Transverse colon (tissue), 4 donors: Measurements from ENCODE around the gene STT3B. TPM values are rescaled to one million over a fixed set of nuclear protein-coding genes. Genes with fewer than 3 reads are reported as not detected.
"Not testable (repeated sequence)": the region's sequence is repeated elsewhere in the genome, so short reads cannot be mapped to it uniquely, and the experiment has no call there.

Experiments used
- DNase-seq: peaks from one replicate; pipeline ENCODE4 v3.0.0-alpha.2; 2019
- H3K27ac ChIP-seq, 4 donors: fragments of 200-600 bp; sonication (generic); 2 replicates each; pipeline ENCODE4 v1.5.1; 2016 to 2018; ENCODE audit warnings: inconsistent platforms in 4 of 4
- H3K27me3 ChIP-seq: fragments of 200-600 bp; sonication (generic); 2 replicates; pipeline ENCODE4 v1.5.1; 2017; ENCODE audit warnings: inconsistent platforms
- H3K36me3 ChIP-seq, 4 donors: fragments of 200-600 bp; sonication (generic); 2 replicates each; pipeline ENCODE4 v1.5.1; 2017 to 2019; ENCODE audit warnings: inconsistent platforms in 4 of 4
- H3K4me1 ChIP-seq, 4 donors: fragments of 200-600 bp; sonication (generic); 2 replicates each; pipeline ENCODE4 v1.5.1; 2017 to 2020; ENCODE audit warnings: inconsistent platforms in 4 of 4
- H3K4me3 ChIP-seq, 4 donors: fragments of 200-600 bp; sonication (generic); 1 replicate in 1 of 4; 2 replicates in 3 of 4; pipeline versions ENCODE4 v1.5.1 to v1.6.1; 2017 to 2019; ENCODE audit warnings: inconsistent platforms in 4 of 4
- H3K9me3 ChIP-seq, 2 donors: fragments of 200-600 bp; sonication (generic); 2 replicates each; pipeline ENCODE4 v1.5.1; 2017 to 2019; ENCODE audit warnings: inconsistent platforms in 2 of 2
- EP300 ChIP-seq: sonication (generic); formaldehyde crosslinking; IDR thresholded peaks from one replicate; pipeline ENCODE4 v1.6.1; 2017; ENCODE audit warnings: antibody characterized with exemption, low read depth
- POLR2A ChIP-seq: fragments of 450-650 bp; IDR thresholded peaks from one replicate; pipeline ENCODE4 v1.6.1; 2016; ENCODE audit warnings: antibody characterized with exemption, mild to moderate bottlenecking, moderate library complexity
- POLR2AphosphoS5 ChIP-seq, 3 donors: sonication (generic); formaldehyde crosslinking; IDR thresholded peaks; one replicate each; pipeline ENCODE4 v1.6.1; 2016; ENCODE audit warnings: antibody characterized with exemption in 3 of 3
- WGBS, 2 donors: methylation state at CpG; one replicate each; pipeline ENCODE4 v1.1.5; 2018; ENCODE audit warnings: low coverage in 1 of 2; 5-methylcytosine and 5-hydroxymethylcytosine counted together
- in situ Hi-C, 4 donors: fragments of 200-750 bp; cut with MboI; loops; one replicate each; pipeline versions ENCODE4 v1.15.0 to v1.15.1; 2017; ENCODE audit warnings: low sequenced_read_pairs in 3 of 4, low pct_ligation_motif_present in 1 of 4, low pct_unique_long_range_greater_than_20kb in 1 of 4
- intact Hi-C: fragments of 100-400 bp; cut with DNase I; formaldehyde crosslinking; loops from one replicate; pipeline ENCODE4 v1.15.1; 2023; ENCODE audit warnings: low total_unique reads
- total RNA-seq, 4 donors: library from RNA; depleted of rRNA; stranded (reverse); fragments of >200 nt; gene quantifications; one replicate each; pipeline ENCODE4 v1.1.0, GENCODE V29; 2016
- TF ChIP-seq, protein P1 (sequence below), 5 experiments: fragments of 200-600 bp in 3 of 5; fragments of 450-650 bp in 2 of 5; sonication (generic) in 3 of 5; IDR thresholded peaks; 1 replicate in 2 of 5; 2 replicates in 3 of 5; pipeline ENCODE4 v1.5.1; 2016 to 2017; ENCODE audit warnings: antibody characterized with exemption in 5 of 5, inconsistent platforms in 3 of 5, mild to moderate bottlenecking in 2 of 5, moderate library complexity in 1 of 5

Gene STT3B
- total RNA-seq, 4 donors from 2014 or later = 32.8 to 128 (median 60.9) TPM

DNA sequence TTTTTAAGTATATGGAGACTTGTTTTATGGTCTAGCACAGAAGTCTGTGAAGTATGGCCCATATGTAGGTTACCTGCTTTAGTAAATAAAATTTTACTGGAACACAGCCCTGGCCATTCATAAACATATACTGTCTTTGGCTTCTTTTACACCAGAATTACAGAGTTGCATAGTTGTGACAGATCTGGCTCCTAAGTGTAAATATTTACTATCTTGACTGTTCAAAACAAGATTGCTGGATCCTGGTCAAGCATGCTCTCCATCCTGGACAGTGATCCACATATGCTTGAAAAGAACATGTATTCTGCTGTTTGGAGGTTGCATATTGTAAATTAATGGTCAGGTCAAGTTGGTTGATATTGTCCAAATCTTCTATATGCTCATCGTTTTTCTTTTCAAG lies 57.9 kb downstream of the STT3B start:
- Histone ChIP-seq H3K27ac (no peak overlapping the region), H3K4me3 (no peak overlapping the region), H3K9me3 (peaks cover 8 to 16% of the 10 kb centered on the region in 2 donors), H3K4me1 (peaks cover 0 to 9% (median 4%) of the 10 kb centered on the region in 4 donors), H3K27me3 (no peaks in the 10 kb centered on the region), H3K36me3 (peaks cover 0 to 25% (median 8%) of the 10 kb centered on the region in 4 donors)
- TF ChIP-seq EP300 = no peak
- TF ChIP-seq POLR2A = no peak
- TF ChIP-seq POLR2AphosphoS5 (IDR thresholded peaks at IDR 0.05) = no peak
- TF ChIP-seq, protein P1, sequence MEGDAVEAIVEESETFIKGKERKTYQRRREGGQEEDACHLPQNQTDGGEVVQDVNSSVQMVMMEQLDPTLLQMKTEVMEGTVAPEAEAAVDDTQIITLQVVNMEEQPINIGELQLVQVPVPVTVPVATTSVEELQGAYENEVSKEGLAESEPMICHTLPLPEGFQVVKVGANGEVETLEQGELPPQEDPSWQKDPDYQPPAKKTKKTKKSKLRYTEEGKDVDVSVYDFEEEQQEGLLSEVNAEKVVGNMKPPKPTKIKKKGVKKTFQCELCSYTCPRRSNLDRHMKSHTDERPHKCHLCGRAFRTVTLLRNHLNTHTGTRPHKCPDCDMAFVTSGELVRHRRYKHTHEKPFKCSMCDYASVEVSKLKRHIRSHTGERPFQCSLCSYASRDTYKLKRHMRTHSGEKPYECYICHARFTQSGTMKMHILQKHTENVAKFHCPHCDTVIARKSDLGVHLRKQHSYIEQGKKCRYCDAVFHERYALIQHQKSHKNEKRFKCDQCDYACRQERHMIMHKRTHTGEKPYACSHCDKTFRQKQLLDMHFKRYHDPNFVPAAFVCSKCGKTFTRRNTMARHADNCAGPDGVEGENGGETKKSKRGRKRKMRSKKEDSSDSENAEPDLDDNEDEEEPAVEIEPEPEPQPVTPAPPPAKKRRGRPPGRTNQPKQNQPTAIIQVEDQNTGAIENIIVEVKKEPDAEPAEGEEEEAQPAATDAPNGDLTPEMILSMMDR (IDR thresholded peaks at IDR 0.05) = no peak
- in situ Hi-C loops (no loop called here), intact Hi-C loops (no loop called here)
- 91 to 93% methylated on average over 1 of the region's 1 CpG for WGBS, 2 donors
- DNase-seq = no peak

DNA sequence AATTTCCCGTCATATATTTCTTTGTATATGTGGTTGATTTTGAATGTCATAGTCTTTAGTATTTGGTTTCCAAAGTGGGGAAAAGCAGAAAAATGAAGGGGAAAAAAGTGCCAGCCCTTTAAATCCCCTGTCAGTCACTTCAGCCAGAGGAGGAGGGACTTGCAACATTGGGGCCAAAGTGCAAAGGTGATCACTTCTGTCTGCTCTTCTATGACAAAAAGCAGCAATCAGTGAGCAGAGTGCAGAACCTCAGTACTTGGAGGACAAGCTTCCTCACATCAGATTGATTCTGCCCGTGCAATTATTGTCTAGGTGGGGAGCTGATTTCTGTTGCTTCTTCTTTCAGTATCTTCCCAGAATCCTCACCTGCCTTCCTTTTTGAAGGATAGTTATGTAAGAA lies 60.0 kb downstream of the STT3B start:
- H3K36me3 ChIP-seq = peaks cover 0 to 23% (median 8%) of the 10 kb centered on the region in 4 donors
- in situ Hi-C loops (no loop called here), intact Hi-C loops (no loop called here)
- H3K9me3 ChIP-seq = peaks cover 8 to 16% of the 10 kb centered on the region in 2 donors
- no peaks in the 10 kb centered on the region for H3K27me3 ChIP-seq
- TF ChIP-seq, protein P1 (IDR thresholded peaks at IDR 0.05) = no peak
- TF ChIP-seq POLR2A = no peak
- TF ChIP-seq POLR2AphosphoS5 (IDR thresholded peaks at IDR 0.05) = no peak
- TF ChIP-seq EP300 = no peak
- no peak overlapping the region for H3K4me3 ChIP-seq
- peaks cover 0 to 15% (median 4%) of the 10 kb centered on the region in 4 donors for H3K4me1 ChIP-seq
- H3K27ac ChIP-seq = no peak overlapping the region
- DNase-seq = no peak
- 86 to 100% methylated on average over 1 to 2 of the region's 2 CpGs for WGBS, 2 donors

DNA sequence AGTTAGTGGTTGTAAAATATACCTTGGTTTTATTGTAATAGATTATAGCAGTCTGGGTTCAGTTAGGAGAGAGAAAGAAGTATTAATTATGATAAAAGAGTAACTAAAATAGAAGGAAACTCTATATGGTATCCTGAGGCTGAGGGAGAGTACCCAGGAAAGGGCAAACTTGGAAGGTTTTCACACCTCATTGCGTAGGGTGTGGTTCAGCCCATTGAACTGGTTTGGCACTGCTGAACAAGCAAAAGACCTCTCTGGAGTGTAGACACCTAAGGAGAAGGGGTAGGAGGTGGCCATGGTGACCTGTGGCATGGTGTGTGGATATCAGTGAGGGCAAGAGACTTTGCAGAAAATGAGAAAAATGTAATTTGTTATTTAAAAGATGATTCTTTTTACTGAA lies 63.5 kb downstream of the STT3B start:
- Histone ChIP-seq H3K4me1 (peaks cover 0 to 15% (median 4%) of the 10 kb centered on the region in 4 donors), H3K36me3 (peaks cover 0 to 10% (median 2%) of the 10 kb centered on the region in 4 donors), H3K27ac (no peak overlapping the region), H3K9me3 (no peaks in the 10 kb centered on the region), H3K4me3 (no peak overlapping the region), H3K27me3 (no peaks in the 10 kb centered on the region)
- in situ Hi-C loops (no loop called here), intact Hi-C loops (no loop called here)
- no peak for DNase-seq
- TF ChIP-seq POLR2A = no peak
- TF ChIP-seq POLR2AphosphoS5 (IDR thresholded peaks at IDR 0.05) = no peak
- no peak for TF ChIP-seq EP300
- TF ChIP-seq, protein P1 (IDR thresholded peaks at IDR 0.05) = no peak
- WGBS, 2 donors = 43 to 83% methylated on average over 1 of the region's 1 CpG

DNA sequence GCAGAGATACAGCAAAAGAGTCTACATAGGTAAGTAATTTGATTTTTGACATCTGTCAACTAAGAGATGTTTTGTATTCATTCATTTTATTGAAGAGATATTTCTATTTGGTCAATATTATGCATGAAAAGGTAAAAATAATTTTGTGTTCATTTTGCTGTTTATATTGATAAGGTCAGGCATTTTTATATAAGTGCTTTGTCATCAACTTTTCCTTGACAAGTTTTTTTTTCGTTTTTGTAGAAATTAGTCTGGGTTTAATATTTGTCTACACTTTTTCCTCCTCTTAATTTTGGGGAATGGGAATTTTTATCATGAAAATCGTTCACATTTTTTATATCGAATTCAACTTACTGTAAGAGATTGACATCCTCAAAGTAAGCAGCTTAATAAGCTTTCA lies 67.7 kb downstream of the STT3B start:
- TF ChIP-seq EP300 (no peak), POLR2AphosphoS5 (IDR thresholded peaks at IDR 0.05) (no peak), POLR2A (no peak)
- TF ChIP-seq, protein P1 (IDR thresholded peaks at IDR 0.05) = no peak
- DNase-seq = no peak
- Histone ChIP-seq H3K27ac (no peak overlapping the region), H3K9me3 (peaks cover 0 to 2% of the 10 kb centered on the region in 2 donors), H3K36me3 (peaks cover 0 to 8% (median 2%) of the 10 kb centered on the region in 4 donors), H3K27me3 (no peaks in the 10 kb centered on the region), H3K4me1 (peaks cover 0 to 7% (median 0%) of the 10 kb centered on the region in 4 donors), H3K4me3 (no peak overlapping the region)
- WGBS, 2 donors = 91 to 100% methylated on average over 3 of the region's 3 CpGs
- intact Hi-C loops (no loop called here), in situ Hi-C loops (no loop called here)

DNA sequence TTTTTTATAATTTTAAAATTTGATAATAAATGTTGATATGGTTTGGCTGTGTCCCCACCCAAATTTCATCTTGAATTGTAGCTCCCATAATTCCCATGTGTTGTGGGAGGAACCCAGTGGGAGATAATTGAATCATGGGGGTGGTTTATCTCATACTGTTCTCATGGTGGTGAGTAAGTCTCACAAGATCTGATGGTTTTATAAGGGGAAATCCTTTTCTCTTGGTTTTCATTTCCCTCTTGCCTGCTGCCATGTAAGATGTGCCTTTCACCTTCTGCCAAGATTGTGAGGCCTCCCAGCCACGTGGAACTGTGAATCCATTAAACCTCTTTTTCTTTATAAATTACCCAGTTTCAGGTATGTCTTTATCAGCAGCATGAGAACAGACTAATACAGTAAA lies 72.6 kb downstream of the STT3B start:
- H3K27ac ChIP-seq, intact Hi-C loops, H3K4me3 ChIP-seq, H3K27me3 ChIP-seq, H3K4me1 ChIP-seq, DNase-seq, in situ Hi-C loops: not testable (repeated sequence)
- Histone ChIP-seq H3K36me3 (peaks cover 0 to 15% (median 5%) of the 10 kb centered on the region in 4 donors), H3K9me3 (peaks cover 6 to 15% of the 10 kb centered on the region in 2 donors)
- 95 to 100% methylated on average over 1 of the region's 1 CpG for WGBS, 2 donors
